HepG2 (cell line): ENCODE data around the gene ESPN. TPM values are rescaled to one million over a fixed set of nuclear protein-coding genes. Genes with fewer than 3 reads are reported as not detected.

Experiments used
- ATAD3A ChIP-seq: sonication (generic); formaldehyde crosslinking; IDR thresholded peaks from 2 replicates; pipeline ENCODE4 v1.4.0; 2020; ENCODE audit warnings: missing genetic modification reagents
- CBX1 ChIP-seq: IDR thresholded peaks from one replicate; pipeline ENCODE4 v1.6.1; 2016; ENCODE audit warnings: antibody characterized with exemption, low read depth
- CENPT ChIP-seq: sonication (generic); formaldehyde crosslinking; IDR thresholded peaks from 2 replicates; pipeline ENCODE4 v1.8.0; 2022; ENCODE audit warnings: low read depth, mild to moderate bottlenecking, moderate library complexity, missing genetic modification reagents
- EP300 ChIP-seq, 3 experiments: sonication (generic) in 1 of 3; formaldehyde crosslinking in 1 of 3; IDR thresholded peaks; 2 replicates each; pipeline versions ENCODE4 v1.5.1 to v1.6.1; 2011 to 2020; ENCODE audit warnings: low read depth in 2 of 3, low read length in 2 of 3, borderline replicate concordance in 1 of 3, improper control_type of control experiment in 1 of 3, mild to moderate bottlenecking in 1 of 3, missing genetic modification reagents in 1 of 3, moderate library complexity in 1 of 3
- HNRNPL ChIP-seq: fragments of 200-400 bp; formaldehyde crosslinking; IDR thresholded peaks from 2 replicates; pipeline ENCODE4 v1.6.1; 2017; ENCODE audit warnings: mild to moderate bottlenecking, low read depth, low read length
- NAIF1 ChIP-seq: sonication (generic); formaldehyde crosslinking; IDR thresholded peaks from 2 replicates; pipeline ENCODE4 v1.5.0; 2020; ENCODE audit warnings: mild to moderate bottlenecking, missing genetic modification reagents, borderline replicate concordance
- NFE2L1 ChIP-seq: sonication (generic); formaldehyde crosslinking; IDR thresholded peaks from 2 replicates; pipeline ENCODE4 v1.4.0; 2020; ENCODE audit warnings: missing genetic modification reagents, mild to moderate bottlenecking, borderline replicate concordance
- PHB2 ChIP-seq: fragments of 450-650 bp; IDR thresholded peaks from 2 replicates; pipeline ENCODE4 v1.6.1; 2018; ENCODE audit not compliant: partially characterized antibody
- PLSCR1 ChIP-seq: sonication (generic); formaldehyde crosslinking; IDR thresholded peaks from 2 replicates; pipeline ENCODE4 v1.5.0; 2020; ENCODE audit warnings: missing genetic modification reagents, mild to moderate bottlenecking, borderline replicate concordance
- SAP130 ChIP-seq: IDR thresholded peaks from 2 replicates; pipeline ENCODE4 v1.6.1; 2016; ENCODE audit warnings: low read depth
- SRSF4 ChIP-seq: fragments of 200-400 bp; formaldehyde crosslinking; IDR thresholded peaks from one replicate; pipeline ENCODE4 v1.6.1; 2018; ENCODE audit warnings: mild to moderate bottlenecking, low read depth, low read length, moderate library complexity; ENCODE audit not compliant: poor library complexity, severe bottlenecking
- USF2 ChIP-seq, 2 experiments: sonication (generic) in 1 of 2; formaldehyde crosslinking in 1 of 2; IDR thresholded peaks; 2 replicates each; pipeline versions ENCODE4 v1.5.1 to v1.6.1; 2011 to 2020; ENCODE audit warnings: borderline replicate concordance in 1 of 2, low read depth in 1 of 2, low read length in 1 of 2, mild to moderate bottlenecking in 1 of 2, missing genetic modification reagents in 1 of 2, moderate library complexity in 1 of 2
- ZBTB4 ChIP-seq: sonication (generic); formaldehyde crosslinking; IDR thresholded peaks from 2 replicates; pipeline ENCODE4 v1.4.0; 2020; ENCODE audit warnings: missing genetic modification reagents, mild to moderate bottlenecking, borderline replicate concordance
- ZNF232 ChIP-seq: sonication (generic); formaldehyde crosslinking; IDR thresholded peaks from 2 replicates; pipeline ENCODE4 v1.4.0; 2020; ENCODE audit warnings: missing genetic modification reagents, borderline replicate concordance
- ZNF367 ChIP-seq: sonication (generic); formaldehyde crosslinking; IDR thresholded peaks from 2 replicates; pipeline ENCODE4 v1.4.0; 2020; ENCODE audit warnings: missing genetic modification reagents, borderline replicate concordance
- polyA plus RNA-seq, 8 experiments: library from polyadenylated mRNA; depleted of rRNA in 3 of 8; stranded (reverse) in 7 of 8; unstranded in 1 of 8; fragments of >200 nt; fragmentation: Illumina TruSeq in 4 of 8; extraction: Trizol in 4 of 8; gene quantifications; 2 replicates each; pipeline versions ENCODE4 v1.2.1 to v1.2.3, GENCODE V29; 2011 to 2016; ENCODE audit warnings: low read depth in 4 of 8, missing spikeins in 1 of 8, mixed read lengths in 1 of 8; ENCODE audit not compliant: insufficient read depth in 1 of 8
- total RNA-seq, 5 experiments: library from RNA; depleted of rRNA; stranded (reverse); fragments of >200 nt; fragmentation: Illumina TruSeq; extraction: Trizol; gene quantifications; 2 replicates each; pipeline ENCODE4 v1.2.3, GENCODE V29; 2016; ENCODE audit warnings: low read depth in 1 of 5

The ESPN gene
- total and polyA plus RNA-seq, 2 of the 13 experiments (the other 11 are each of a cell fraction or from before 2014, with no cell fraction given), result 48.6 to 54.2 TPM

GRCh38 chr1:6446665-6447015, 22.1 kb downstream of the ESPN start (continued):
- TF ChIP-seq EP300 (IDR thresholded peaks at IDR 0.05; ENCODE audit: low read depth in 2 of 2, low read length in 2 of 2) (no peak), EP300 (CRISPR knock-in tag; IDR thresholded peaks at IDR 0.05; ENCODE audit: borderline replicate concordance) (no peak), CENPT (CRISPR knock-in tag) (0 out of 2 replicates have a peak, but pooled peaks have one; percentile 1), USF2 (IDR thresholded peaks at IDR 0.05; ENCODE audit: low read depth, low read length) (no peak), USF2 (CRISPR knock-in tag; IDR thresholded peaks at IDR 0.05; ENCODE audit: borderline replicate concordance) (0 out of 2 replicates have a peak, but pooled peaks have one; percentile 1), NFE2L1 (CRISPR knock-in tag) (peak; percentile 47; the same call in 1 of the 2 replicates), NAIF1 (peak; percentile 23; the same call in 1 of the 2 replicates), ZBTB4 (CRISPR knock-in tag) (peak; percentile 63; the same call in 1 of the 2 replicates), ZNF367 (no peak), ATAD3A (0 out of 2 replicates have a peak, but pooled peaks have one; percentile 32), SAP130 (CRISPR knock-in tag) (no peak), PHB2 (no peak), SRSF4 (no peak), ZNF232 (CRISPR knock-in tag) (0 out of 2 replicates have a peak, but pooled peaks have one; percentile 34), PLSCR1 (CRISPR knock-in tag) (no peak), HNRNPL (peak; percentile 95; the same call in 1 of the 2 replicates), CBX1 (peak; percentile 37)
